ENCODE measurements around the gene KLC1. TPM values are rescaled to one million over a fixed set of nuclear protein-coding genes. Genes with fewer than 3 reads are reported as not detected.
A peak's percentile ranks its signal among the peaks of the same experiment; 100 is the strongest.

KLC1 gene
- total RNA-seq, 1 donor from 2014 or later, result 238 TPM

- no peak overlapping the region for H3K9ac ChIP-seq (ENCODE audit: low read length)
- H3K27ac ChIP-seq (ENCODE audit: low read depth, low read length), result no peak overlapping the region
- Mint-ChIP-seq H3K4me1 (ENCODE audit: low read depth, unreplicated experiment) (peaks cover 28% of the 10 kb centered on the region), H3K36me3 (ENCODE audit: low read depth, unreplicated experiment) (peaks cover 8% of the 10 kb centered on the region), H3K27ac (ENCODE audit: unreplicated experiment) (no peak overlapping the region), H3K27me3 (ENCODE audit: low read depth, unreplicated experiment) (no peaks in the 10 kb centered on the region), H3K9me3 (ENCODE audit: unreplicated experiment) (no peaks in the 10 kb centered on the region), H3K4me3 (ENCODE audit: unreplicated experiment) (peak overlapping the region; percentile 40)
- H3K9me3 ChIP-seq (ENCODE audit: insufficient read depth, low read depth, low read length), result no peaks in the 10 kb centered on the region
- peaks cover 11% of the 10 kb centered on the region for H3K36me3 ChIP-seq (ENCODE audit: insufficient read depth, low read length)
- TF ChIP-seq CTCF (IDR thresholded peaks at IDR 0.05; ENCODE audit: insufficient read depth, low read depth, low read length) (no peak), EZH2 (IDR thresholded peaks at IDR 0.05; ENCODE audit: insufficient read depth, low read length) (no peak)
- DNase-seq (ENCODE audit: low read depth), result no peak
- peaks cover 10% of the 10 kb centered on the region for H3K4me1 ChIP-seq (ENCODE audit: insufficient read depth, low read length)
- H3K79me2 ChIP-seq (ENCODE audit: insufficient read depth, low read length), result peaks cover 99% of the 10 kb centered on the region
- no peak overlapping the region for H3K4me3 ChIP-seq (ENCODE audit: insufficient read depth, low read depth, low read length)
- H4K20me1 ChIP-seq (ENCODE audit: insufficient read depth, low read length), result peaks cover 96% of the 10 kb centered on the region
- no peak overlapping the region for H2AFZ ChIP-seq (ENCODE audit: low read depth, low read length)
- H3K4me2 ChIP-seq (ENCODE audit: low read length), result no peak overlapping the region
- no peak for FAIRE-seq
- H3K27me3 ChIP-seq (ENCODE audit: insufficient read depth, low read length), result no peaks in the 10 kb centered on the region
These were observed 9.6 kb downstream of the KLC1 start for GRCh38 chr14:103638594-103638993.

- H3K4me3 ChIP-seq (ENCODE audit: insufficient read depth, low read depth, low read length), result no peak overlapping the region
- H3K36me3 Mint-ChIP-seq (ENCODE audit: low read depth, unreplicated experiment), result peaks cover 8% of the 10 kb centered on the region
- DNase-seq (ENCODE audit: low read depth), result peak; percentile 83
These were observed 12.2 kb downstream of the KLC1 start for GRCh38 chr14:103641161-103641560.

More at GRCh38 chr14:103641161-103641560, 12.2 kb downstream of the KLC1 start:
- no peak overlapping the region for H2AFZ ChIP-seq (ENCODE audit: low read depth, low read length)
- H4K20me1 ChIP-seq (ENCODE audit: insufficient read depth, low read length), result peaks cover 99% of the 10 kb centered on the region
- no peak for TF ChIP-seq EZH2 (IDR thresholded peaks at IDR 0.05; ENCODE audit: insufficient read depth, low read length)
- no peak for TF ChIP-seq CTCF (IDR thresholded peaks at IDR 0.05; ENCODE audit: insufficient read depth, low read depth, low read length)
- peak overlapping the region; percentile 41 for H3K4me3 Mint-ChIP-seq (ENCODE audit: unreplicated experiment)
- no peak for FAIRE-seq
- peaks cover 10% of the 10 kb centered on the region for H3K4me1 ChIP-seq (ENCODE audit: insufficient read depth, low read length)
- H3K27ac ChIP-seq (ENCODE audit: low read depth, low read length), result no peak overlapping the region
- no peak overlapping the region for H3K9ac ChIP-seq (ENCODE audit: low read length)
- H3K4me2 ChIP-seq (ENCODE audit: low read length), result peak overlapping the region; percentile 38
- H3K4me1 Mint-ChIP-seq (ENCODE audit: low read depth, unreplicated experiment), result peaks cover 16% of the 10 kb centered on the region
- no peaks in the 10 kb centered on the region for H3K27me3 ChIP-seq (ENCODE audit: insufficient read depth, low read length)
- H3K79me2 ChIP-seq (ENCODE audit: insufficient read depth, low read length), result peaks cover 100% of the 10 kb centered on the region
- H3K9me3 ChIP-seq (ENCODE audit: insufficient read depth, low read depth, low read length), result no peaks in the 10 kb centered on the region
- H3K36me3 ChIP-seq (ENCODE audit: insufficient read depth, low read length), result peaks cover 12% of the 10 kb centered on the region
- H3K9me3 Mint-ChIP-seq (ENCODE audit: unreplicated experiment), result no peaks in the 10 kb centered on the region
- H3K27ac Mint-ChIP-seq (ENCODE audit: unreplicated experiment), result no peak overlapping the region
- H3K27me3 Mint-ChIP-seq (ENCODE audit: low read depth, unreplicated experiment), result no peaks in the 10 kb centered on the region
